Stimulated activated CD8-positive, alpha-beta memory T cell treated with anti-CD3 and anti-CD28 coated beads, Interleukin-4, amount 100 ng/mL, for 4 hours (primary cell): ENCODE data around the gene CDH4.

Source experiments
- DNase-seq, 2 donors: peaks; one replicate each; pipeline ENCODE4 v3.0.0-alpha.2; 2020; ENCODE audit warnings: low read depth in 2 of 2, low spot score in 1 of 2

Gene CDH4

GRCh38 chr20:61917474-61918145, 665.5 kb downstream of the CDH4 start:
- DNase-seq = no peak

GRCh38 chr20:61918548-61918947, 666.5 kb downstream of the CDH4 start:
- no peak for DNase-seq

- DNase-seq = no peak
These were observed 667.2 kb downstream of the CDH4 start for GRCh38 chr20:61919239-61919638.

DNA sequence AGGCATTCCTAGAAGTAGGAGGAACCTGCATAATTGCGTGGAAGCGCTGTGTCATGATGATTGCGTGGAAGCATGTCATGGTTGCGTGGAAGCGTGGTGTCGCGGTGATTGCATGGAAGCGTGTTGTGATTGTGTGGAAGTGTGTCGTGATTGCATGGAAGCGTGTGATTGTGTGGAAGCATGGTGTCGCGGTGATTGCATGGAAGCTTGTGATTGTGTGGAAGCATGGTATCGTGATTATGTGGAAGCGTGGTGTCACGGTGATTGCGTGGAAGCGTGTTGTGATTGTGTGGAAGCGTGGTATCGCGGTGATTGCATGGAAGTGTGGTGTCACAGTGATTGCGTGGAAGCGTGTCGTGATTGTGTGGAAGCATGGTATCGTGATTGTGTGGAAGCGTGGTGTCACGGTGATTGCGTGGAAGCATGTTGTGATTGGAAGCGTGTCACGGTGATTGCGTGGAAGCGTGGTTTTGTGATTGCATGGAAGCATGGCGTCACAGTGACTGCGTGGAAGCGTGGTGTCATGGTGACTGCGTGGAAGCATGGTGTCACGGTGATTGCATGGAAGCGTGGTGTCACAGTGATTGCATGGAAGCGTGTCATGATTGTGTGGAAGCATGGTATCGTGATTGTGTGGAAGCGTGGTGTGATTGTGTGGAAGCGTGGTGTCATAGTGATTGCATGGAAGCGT, 667.8 kb downstream of the CDH4 start:
- DNase-seq = no peak

GRCh38 chr20:61922411-61922810, 670.4 kb downstream of the CDH4 start:
- no peak for DNase-seq

- no peak for DNase-seq
These were observed 670.9 kb downstream of the CDH4 start for GRCh38 chr20:61922936-61923335.

- no peak for DNase-seq
These were observed 671.5 kb downstream of the CDH4 start for GRCh38 chr20:61923371-61924166.

GRCh38 chr20:61924211-61924857, 672.3 kb downstream of the CDH4 start:
- no peak for DNase-seq

DNA sequence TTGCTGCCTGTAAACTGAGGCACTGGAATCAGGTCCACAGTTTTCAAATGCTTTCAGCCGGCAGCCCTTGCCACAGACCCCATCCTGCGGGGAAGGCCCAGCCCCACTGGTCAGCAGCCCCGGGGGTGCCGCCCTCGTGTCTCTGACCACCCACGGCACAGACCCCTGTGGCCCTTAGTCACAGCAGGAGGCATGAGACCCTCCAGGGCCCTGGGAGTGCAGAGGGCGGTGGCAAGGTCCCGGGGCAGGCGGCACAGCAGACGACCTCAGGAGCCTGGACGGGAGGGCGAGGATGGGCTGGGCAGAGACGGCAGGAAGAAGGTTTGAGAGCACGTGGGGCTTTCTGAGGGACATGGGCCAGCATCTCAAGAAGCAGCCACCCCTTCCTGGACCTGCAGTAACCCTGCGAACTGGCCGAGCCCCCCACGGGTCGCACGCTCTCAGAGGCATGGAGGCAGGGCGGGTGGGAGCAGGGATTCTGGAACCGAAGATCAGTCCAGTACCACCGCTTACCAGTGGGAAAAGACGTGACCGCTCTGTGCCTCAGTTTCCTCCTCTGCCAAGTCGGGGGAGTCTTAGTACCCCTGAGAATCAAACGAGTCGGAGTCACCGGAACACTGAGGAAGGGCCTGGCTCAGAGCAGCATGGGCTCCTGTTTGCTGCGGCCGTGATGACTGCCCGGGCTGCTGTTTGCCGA, 672.9 kb downstream of the CDH4 start:
- DNase-seq = no peak

- DNase-seq = no peak
These were observed 673.6 kb downstream of the CDH4 start for GRCh38 chr20:61925555-61926252.

- DNase-seq = no peak
These were observed 674.2 kb downstream of the CDH4 start for GRCh38 chr20:61926253-61926613.

GRCh38 chr20:61926796-61927192, 674.7 kb downstream of the CDH4 start:
- no peak for DNase-seq

DNA sequence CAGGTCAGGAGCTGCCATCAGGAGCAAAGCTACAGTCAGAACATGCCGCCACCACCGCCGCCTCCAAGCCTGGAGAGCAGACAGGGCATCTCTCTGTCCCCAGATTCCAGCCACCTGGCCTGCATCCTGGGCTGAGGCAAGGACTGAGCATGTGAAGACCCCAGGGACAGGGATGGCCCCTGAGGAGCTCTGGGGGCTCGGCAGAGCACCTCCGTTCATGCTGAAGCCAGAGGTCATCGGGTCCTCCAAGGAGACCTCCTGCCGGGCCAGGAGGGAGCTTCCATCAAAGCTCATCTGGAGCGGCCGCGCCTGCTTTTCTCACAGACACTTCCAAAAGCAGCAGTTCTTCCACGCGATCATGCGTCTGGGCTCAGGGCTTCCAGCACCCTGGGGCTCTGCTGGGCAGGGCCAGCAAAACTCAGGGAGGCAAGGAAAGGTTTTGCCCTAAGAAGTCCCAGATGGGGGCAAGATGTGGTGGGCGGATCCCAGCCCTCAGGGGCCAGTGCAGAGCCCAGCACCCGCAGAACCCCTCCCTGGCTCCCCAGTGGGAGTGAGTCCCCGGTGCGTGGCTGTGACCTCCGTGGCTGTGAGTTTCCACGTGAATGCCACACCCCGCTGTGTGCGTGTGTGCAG, 675.2 kb downstream of the CDH4 start:
- DNase-seq = no peak

DNA sequence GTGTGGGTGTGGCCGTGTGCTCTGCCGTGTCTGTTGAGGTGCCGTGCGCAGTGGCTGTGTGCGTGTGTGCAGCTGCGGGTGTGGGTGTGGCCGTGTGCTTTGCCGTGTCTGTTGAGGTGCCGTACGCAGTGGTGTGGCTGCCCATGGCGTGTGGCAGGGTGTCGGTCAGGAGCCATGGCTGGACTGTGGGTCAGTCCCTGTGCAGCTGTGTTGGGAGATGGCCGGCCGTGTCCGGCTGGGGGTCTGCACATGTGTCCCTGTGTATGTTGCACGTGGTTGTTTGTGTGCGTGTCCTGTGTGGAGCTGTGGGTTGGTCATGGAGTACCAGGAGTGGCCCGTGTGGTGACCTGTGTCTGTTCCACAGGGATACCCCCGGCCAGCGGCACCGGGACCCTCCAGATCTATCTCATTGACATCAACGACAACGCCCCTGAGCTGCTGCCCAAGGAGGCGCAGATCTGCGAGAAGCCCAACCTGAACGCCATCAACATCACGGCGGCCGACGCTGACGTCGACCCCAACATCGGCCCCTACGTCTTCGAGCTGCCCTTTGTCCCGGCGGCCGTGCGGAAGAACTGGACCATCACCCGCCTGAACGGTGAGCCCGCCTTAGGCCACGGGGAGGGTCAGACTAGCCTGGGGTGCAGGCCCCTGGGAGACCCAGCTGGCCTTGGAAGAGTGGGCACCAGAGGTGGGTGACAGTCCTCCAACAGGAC, 675.9 kb downstream of the CDH4 start:
- no peak for DNase-seq

- DNase-seq = no peak
These were observed 677.5 kb downstream of the CDH4 start for GRCh38 chr20:61929561-61929960.

DNA sequence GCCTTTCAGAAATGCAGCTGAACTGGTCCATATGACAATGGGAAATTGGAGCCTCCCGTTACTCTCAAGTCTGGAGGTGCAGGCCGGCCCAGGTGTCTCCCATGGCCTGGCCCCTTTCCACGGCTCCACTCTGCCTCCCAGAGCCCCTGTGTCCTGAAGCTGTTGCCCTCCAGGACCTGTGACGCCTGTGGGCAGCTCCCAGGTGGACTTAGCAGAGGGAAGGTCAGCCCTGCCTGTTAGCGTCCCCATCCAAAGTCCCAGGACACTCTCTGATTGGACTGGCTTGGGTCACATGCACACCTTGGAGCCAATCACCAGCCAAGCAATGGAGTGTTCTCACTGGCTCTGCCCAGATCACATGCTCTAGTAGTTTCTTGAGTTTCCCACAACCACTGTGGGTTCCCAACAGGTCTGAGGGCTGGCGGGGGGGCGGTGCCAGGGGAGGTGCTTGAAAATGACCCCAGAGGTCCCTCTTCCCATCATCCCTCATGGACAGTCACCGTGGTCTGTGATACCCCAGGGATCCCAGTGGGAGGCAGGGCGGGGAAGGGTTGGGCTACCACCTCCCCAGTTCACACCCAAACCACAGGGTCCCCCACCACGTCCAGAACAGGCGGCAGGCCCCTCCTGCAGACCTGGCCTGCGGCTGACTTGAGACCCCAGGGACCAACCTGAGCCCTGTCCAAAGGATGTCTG, 678.1 kb downstream of the CDH4 start:
- DNase-seq = no peak

- DNase-seq = no peak
These were observed 678.9 kb downstream of the CDH4 start for GRCh38 chr20:61930776-61931475.
